GM18867 (cell line): ENCODE measurements around the gene ADGRG1.

Experiments
- ATAC-seq: cut with Tn5 transposase; IDR thresholded peaks from one replicate; pipeline ENCODE4 v1.9.1; 2021; ENCODE audit warnings: mild to moderate bottlenecking, moderate library complexity; ENCODE audit not compliant: unreplicated experiment

Gene ADGRG1

GRCh38 chr16:57647136-57647875 lies 18.9 kb downstream of the ADGRG1 start:
- ATAC-seq = no peak

GRCh38 chr16:57648125-57648524 lies 19.7 kb downstream of the ADGRG1 start:
- no peak for ATAC-seq

GRCh38 chr16:57648581-57649442 lies 20.4 kb downstream of the ADGRG1 start:
- ATAC-seq = peak; percentile 62

- no peak for ATAC-seq
These were observed 21.0 kb downstream of the ADGRG1 start for GRCh38 chr16:57649443-57649751.

GRCh38 chr16:57649846-57650245 lies 21.4 kb downstream of the ADGRG1 start:
- ATAC-seq = no peak

- ATAC-seq = no peak
These were observed 23.2 kb downstream of the ADGRG1 start for GRCh38 chr16:57651344-57652333.

- no peak for ATAC-seq
These were observed 24.5 kb downstream of the ADGRG1 start for GRCh38 chr16:57652695-57653471.

- ATAC-seq = no peak
These were observed 25.5 kb downstream of the ADGRG1 start for GRCh38 chr16:57653936-57654335.

GRCh38 chr16:57656342-57656955 lies 28.0 kb downstream of the ADGRG1 start:
- no peak for ATAC-seq

- ATAC-seq = no peak
These were observed 28.8 kb downstream of the ADGRG1 start for GRCh38 chr16:57657228-57657627.

GRCh38 chr16:57658130-57658877 lies 29.9 kb downstream of the ADGRG1 start:
- ATAC-seq = no peak

GRCh38 chr16:57658878-57659674 lies 30.6 kb downstream of the ADGRG1 start:
- no peak for ATAC-seq

- ATAC-seq = no peak
These were observed 32.5 kb downstream of the ADGRG1 start for GRCh38 chr16:57660715-57661463.

- no peak for ATAC-seq
These were observed 33.1 kb downstream of the ADGRG1 start for GRCh38 chr16:57661510-57661909.

GRCh38 chr16:57661936-57662906 lies 33.8 kb downstream of the ADGRG1 start:
- no peak for ATAC-seq

GRCh38 chr16:57663436-57663835 lies 35.0 kb downstream of the ADGRG1 start:
- no peak for ATAC-seq
